Epithelial cell of prostate (primary cell): Measurements from ENCODE around the gene DMAC2.
"Not testable (repeated sequence)": the region's sequence is repeated elsewhere in the genome, so short reads cannot be mapped to it uniquely, and the experiment has no call there.

Source experiments
- DNase-seq: peaks from one replicate; pipeline ENCODE4 v3.0.0-alpha.2; 2011; ENCODE audit warnings: low read depth, low spot score
- H3K27ac ChIP-seq: fragments of 450-650 bp; 2 replicates; pipeline ENCODE4 v1.5.1; 2017; ENCODE audit warnings: mild to moderate bottlenecking

Gene DMAC2

GRCh38 chr19:41443813-41444455, 4.2 kb upstream of the DMAC2 start:
- no peak overlapping the region for H3K27ac ChIP-seq
- no peak for DNase-seq

GRCh38 chr19:41442473-41443355, 3.0 kb upstream of the DMAC2 start, which contains the start of gene ERICH4:
Gene ERICH4 (plus strand): TSS chr19:41443156. CDS start chr19:41443170, 14 bp downstream.
- DNase-seq: no peak
- no peak within 1 kb of the TSS for H3K27ac ChIP-seq

GRCh38 chr19:41441321-41441945, 1.7 kb upstream of the DMAC2 start:
- no peak for DNase-seq

GRCh38 chr19:41437944-41438574, 1.7 kb downstream of the DMAC2 start:
- no peak for DNase-seq
- no peak overlapping the region for H3K27ac ChIP-seq

More at GRCh38 chr19:41441321-41441945, 1.7 kb upstream of the DMAC2 start:
- H3K27ac ChIP-seq: no peak overlapping the region

GRCh38 chr19:41436674-41436951, 3.1 kb downstream of the DMAC2 start:
- no peak overlapping the region for H3K27ac ChIP-seq
- DNase-seq: no peak

GRCh38 chr19:41435936-41436673, 3.6 kb downstream of the DMAC2 start:
- DNase-seq: no peak
- H3K27ac ChIP-seq: no peak overlapping the region

- not testable (repeated sequence) for H3K27ac ChIP-seq, DNase-seq
Observed at GRCh38 chr19:41435376-41435775, 4.3 kb downstream of the DMAC2 start.

GRCh38 chr19:41434450-41434849, 5.3 kb downstream of the DMAC2 start:
- no peak for DNase-seq
- no peak overlapping the region for H3K27ac ChIP-seq

- no peak for DNase-seq
- H3K27ac ChIP-seq: no peak overlapping the region
Observed at GRCh38 chr19:41433171-41433570, 6.5 kb downstream of the DMAC2 start.

GRCh38 chr19:41431426-41432386, 8.0 kb downstream of the DMAC2 start:
- DNase-seq: no peak
- no peak overlapping the region for H3K27ac ChIP-seq

GRCh38 chr19:41430922-41431321, 8.8 kb downstream of the DMAC2 start:
- H3K27ac ChIP-seq: no peak overlapping the region
- no peak for DNase-seq

GRCh38 chr19:41428481-41428859, 11.2 kb downstream of the DMAC2 start:
- H3K27ac ChIP-seq: peak overlapping the region; percentile 79
- no peak for DNase-seq

- peak overlapping the region; percentile 79 for H3K27ac ChIP-seq
- DNase-seq: no peak
Observed at GRCh38 chr19:41427647-41428480, 11.8 kb downstream of the DMAC2 start.

- DNase-seq: peak; percentile 51
- H3K27ac ChIP-seq: peak within 1 kb of the TSS; percentile 79
Observed at GRCh38 chr19:41426952-41427646, 12.6 kb downstream of the DMAC2 start, which contains the start of gene B3GNT8. Gene B3GNT8 (minus strand): TSS chr19:41427374. CDS start chr19:41426778, 596 bp downstream.

- DNase-seq: no peak
- peak overlapping the region; percentile 79 for H3K27ac ChIP-seq
Observed at GRCh38 chr19:41426116-41426841, 13.4 kb downstream of the DMAC2 start.

- DNase-seq: no peak
- H3K27ac ChIP-seq: no peak overlapping the region
Observed at GRCh38 chr19:41425174-41426115, 14.3 kb downstream of the DMAC2 start.
